ENCODE measurements around the gene ROCK2.

DNA sequence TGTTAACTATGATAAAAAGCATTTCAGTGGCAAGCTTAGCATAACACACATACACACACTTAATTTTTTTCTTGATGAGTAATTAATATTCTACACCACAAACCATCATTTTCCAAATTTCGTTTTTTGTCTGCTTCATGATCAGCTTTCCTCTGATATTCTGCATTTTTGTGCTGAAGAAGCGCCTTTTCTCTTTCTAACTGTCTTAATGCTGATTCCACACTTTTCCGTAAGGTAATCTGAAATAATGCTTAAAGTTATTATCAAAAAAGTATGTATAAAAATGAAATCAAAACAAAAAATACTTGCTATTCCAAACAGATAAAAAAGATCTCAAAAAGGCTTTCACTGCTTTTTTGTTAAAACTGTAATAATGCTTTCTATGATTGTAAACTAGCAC, 129.0 kb downstream of the ROCK2 start:
- TF ChIP-seq GATA3 (IDR thresholded peaks at IDR 0.05; ENCODE audit: low read depth, low read length) (no peak), GATA2 (IDR thresholded peaks at IDR 0.05; ENCODE audit: low read depth, low read length) (no peak)
